Osteoblast (primary cell): Measurements from ENCODE around the gene PHYKPL. TPM values are rescaled to one million over a fixed set of nuclear protein-coding genes. Genes with fewer than 3 reads are reported as not detected.
A peak's percentile ranks its signal among the peaks of the same experiment; 100 is the strongest.

Experiments used
- DNase-seq: peaks from one replicate; pipeline ENCODE4 v3.0.0; 2011; ENCODE audit warnings: low spot score, mixed read lengths; ENCODE audit not compliant: insufficient read length; ENCODE audit errors: missing footprints
- H2AFZ ChIP-seq: 2 replicates; pipeline ENCODE4 v1.6.0; 2011; ENCODE audit warnings: mild to moderate bottlenecking, low read length
- H3K27ac ChIP-seq: 2 replicates; pipeline ENCODE4 v1.5.1; 2011; ENCODE audit warnings: mild to moderate bottlenecking, low read depth, low read length, moderate library complexity
- H3K27me3 ChIP-seq: 2 replicates; pipeline ENCODE4 v1.6.0; 2012; ENCODE audit warnings: mild to moderate bottlenecking, control low read depth, inconsistent platforms, low read length, moderate library complexity; ENCODE audit not compliant: insufficient read depth
- H3K36me3 ChIP-seq: 2 replicates; pipeline ENCODE4 v1.5.1; 2011; ENCODE audit warnings: mild to moderate bottlenecking, low read length, control low read depth, moderate library complexity; ENCODE audit not compliant: insufficient read depth
- H3K4me1 ChIP-seq: 2 replicates; pipeline ENCODE4 v1.5.1; 2011; ENCODE audit warnings: mild to moderate bottlenecking, low read length, control low read depth, moderate library complexity; ENCODE audit not compliant: insufficient read depth
- H3K4me2 ChIP-seq: 2 replicates; pipeline ENCODE4 v1.6.0; 2011; ENCODE audit warnings: mild to moderate bottlenecking, low read length; ENCODE audit not compliant: insufficient read depth
- H3K4me3 ChIP-seq: fragments of 200-600 bp; sonication (generic); 3 replicates; pipeline ENCODE4 v1.5.1; 2012; ENCODE audit warnings: mild to moderate bottlenecking, low read length, inconsistent platforms; ENCODE audit not compliant: insufficient read depth
- H3K79me2 ChIP-seq: 2 replicates; pipeline ENCODE4 v1.6.0; 2012; ENCODE audit warnings: mild to moderate bottlenecking, low read length, control low read depth, inconsistent platforms; ENCODE audit not compliant: insufficient read depth
- H3K9me3 ChIP-seq: 2 replicates; pipeline ENCODE4 v1.5.1; 2011; ENCODE audit warnings: low read depth, low read length, control low read depth
- H4K20me1 ChIP-seq: 2 replicates; pipeline ENCODE4 v1.6.0; 2012; ENCODE audit warnings: mild to moderate bottlenecking, low read length, control low read depth; ENCODE audit not compliant: insufficient read depth
- total RNA-seq: library from RNA; depleted of rRNA; stranded (reverse); fragments of >200 nt; gene quantifications from 2 replicates; pipeline ENCODE4 v1.2.3, GENCODE V29; 2012
- TF ChIP-seq, protein P1 (sequence below): IDR thresholded peaks from 2 replicates; pipeline ENCODE4 v1.5.1; 2011; ENCODE audit warnings: mild to moderate bottlenecking, low read depth, low read length, moderate library complexity; ENCODE audit errors: extremely low read depth

The PHYKPL gene
- total RNA-seq, 1 donor = 35.1 TPM

- TF ChIP-seq, protein P1, sequence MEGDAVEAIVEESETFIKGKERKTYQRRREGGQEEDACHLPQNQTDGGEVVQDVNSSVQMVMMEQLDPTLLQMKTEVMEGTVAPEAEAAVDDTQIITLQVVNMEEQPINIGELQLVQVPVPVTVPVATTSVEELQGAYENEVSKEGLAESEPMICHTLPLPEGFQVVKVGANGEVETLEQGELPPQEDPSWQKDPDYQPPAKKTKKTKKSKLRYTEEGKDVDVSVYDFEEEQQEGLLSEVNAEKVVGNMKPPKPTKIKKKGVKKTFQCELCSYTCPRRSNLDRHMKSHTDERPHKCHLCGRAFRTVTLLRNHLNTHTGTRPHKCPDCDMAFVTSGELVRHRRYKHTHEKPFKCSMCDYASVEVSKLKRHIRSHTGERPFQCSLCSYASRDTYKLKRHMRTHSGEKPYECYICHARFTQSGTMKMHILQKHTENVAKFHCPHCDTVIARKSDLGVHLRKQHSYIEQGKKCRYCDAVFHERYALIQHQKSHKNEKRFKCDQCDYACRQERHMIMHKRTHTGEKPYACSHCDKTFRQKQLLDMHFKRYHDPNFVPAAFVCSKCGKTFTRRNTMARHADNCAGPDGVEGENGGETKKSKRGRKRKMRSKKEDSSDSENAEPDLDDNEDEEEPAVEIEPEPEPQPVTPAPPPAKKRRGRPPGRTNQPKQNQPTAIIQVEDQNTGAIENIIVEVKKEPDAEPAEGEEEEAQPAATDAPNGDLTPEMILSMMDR = no peak
- H3K27me3 ChIP-seq = no peaks in the 10 kb centered on the region
- no peak overlapping the region for H3K4me2 ChIP-seq
- peaks cover 5% of the 10 kb centered on the region for H3K4me1 ChIP-seq
- H3K36me3 ChIP-seq = no peaks in the 10 kb centered on the region
- H3K79me2 ChIP-seq = no peaks in the 10 kb centered on the region
- peak; percentile 96 for DNase-seq
- no peaks in the 10 kb centered on the region for H4K20me1 ChIP-seq
- no peaks in the 10 kb centered on the region for H3K9me3 ChIP-seq
- no peak overlapping the region for H3K27ac ChIP-seq
- H3K4me3 ChIP-seq = no peak overlapping the region
- no peak overlapping the region for H2AFZ ChIP-seq
Observed at GRCh38 chr5:178249191-178249989, 16.8 kb upstream of the PHYKPL start.

DNA sequence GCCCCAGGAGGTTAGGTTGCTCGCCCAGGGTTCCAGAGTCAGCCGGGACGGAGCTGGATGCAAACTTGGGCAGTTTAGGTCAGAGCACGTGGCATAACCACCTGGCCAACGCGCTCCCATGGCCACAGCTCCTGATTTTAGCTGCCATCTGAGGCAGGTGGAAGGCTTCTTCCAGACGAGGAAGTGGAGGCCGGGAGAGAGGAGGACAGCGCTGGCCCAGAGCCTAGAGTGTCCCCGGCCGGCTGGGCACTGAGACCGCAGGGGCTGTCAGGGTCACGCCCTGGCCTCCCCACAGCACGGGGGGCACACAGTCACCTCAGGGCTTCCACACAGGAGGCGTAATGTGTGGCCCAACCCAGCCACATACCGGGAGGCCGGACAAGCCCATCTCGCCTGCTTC, 16.1 kb upstream of the PHYKPL start:
- Histone ChIP-seq H3K4me2 (no peak overlapping the region), H3K9me3 (no peaks in the 10 kb centered on the region), H2AFZ (no peak overlapping the region), H3K27me3 (no peaks in the 10 kb centered on the region), H3K36me3 (no peaks in the 10 kb centered on the region), H3K27ac (no peak overlapping the region), H3K79me2 (no peaks in the 10 kb centered on the region), H3K4me3 (no peak overlapping the region), H3K4me1 (peaks cover 5% of the 10 kb centered on the region), H4K20me1 (no peaks in the 10 kb centered on the region)
- no peak for DNase-seq
- TF ChIP-seq, protein P1 = no peak

DNA sequence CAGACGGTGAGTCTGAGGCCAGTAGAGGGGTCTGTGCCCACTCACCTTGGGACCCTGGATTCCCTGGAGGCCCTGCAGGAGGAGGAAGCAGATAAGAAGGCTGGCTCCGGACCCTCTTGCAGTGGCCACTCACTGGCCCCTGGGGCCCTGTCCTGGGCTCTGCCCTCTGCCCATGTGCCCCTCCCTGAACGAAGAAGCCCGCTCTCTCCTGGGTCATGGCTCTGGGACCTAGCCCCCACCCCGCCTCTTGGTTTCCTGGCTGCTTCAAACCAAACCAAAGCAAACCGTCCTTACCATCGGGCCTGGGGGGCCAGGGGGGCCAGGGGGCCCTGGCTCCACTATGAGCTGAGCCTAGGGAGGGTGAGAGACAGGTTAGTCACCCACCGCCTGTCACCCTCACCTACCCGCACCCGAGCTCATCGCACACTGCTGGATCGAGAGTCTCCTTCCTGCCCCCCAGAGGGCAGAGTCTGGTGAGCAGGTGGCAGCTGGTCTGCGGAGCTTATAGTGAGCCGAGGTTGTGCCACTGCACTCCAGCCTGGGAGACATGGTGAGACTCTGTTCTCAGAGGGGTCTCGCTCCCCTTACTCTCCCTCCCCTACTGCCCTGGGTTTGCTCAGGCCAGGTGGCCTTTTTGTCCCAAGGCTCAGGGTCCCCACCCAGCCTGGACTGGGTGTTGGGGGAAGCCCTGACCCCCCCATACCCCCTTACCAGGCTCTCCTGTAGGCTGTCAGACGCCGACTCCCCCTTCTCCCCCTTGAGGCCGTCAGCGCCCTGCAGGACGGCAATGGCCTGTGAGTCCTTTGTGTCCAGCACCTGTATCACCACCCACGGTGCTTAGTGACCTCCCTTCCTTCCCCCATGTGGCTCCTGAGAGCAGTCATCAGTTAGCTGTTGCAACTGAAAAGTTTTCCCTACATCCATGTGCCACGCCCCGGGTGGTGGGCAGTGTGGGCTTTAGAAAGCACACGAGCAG, 15.2 kb upstream of the PHYKPL start:
- Histone ChIP-seq H3K79me2 (no peaks in the 10 kb centered on the region), H4K20me1 (no peaks in the 10 kb centered on the region), H3K9me3 (no peaks in the 10 kb centered on the region), H3K27ac (no peak overlapping the region), H3K4me2 (no peak overlapping the region), H3K4me1 (peaks cover 5% of the 10 kb centered on the region), H3K27me3 (no peaks in the 10 kb centered on the region), H3K4me3 (no peak overlapping the region), H2AFZ (no peak overlapping the region), H3K36me3 (no peaks in the 10 kb centered on the region)
- TF ChIP-seq, protein P1 = no peak
- DNase-seq = peak; percentile 61
